SK-N-SH (cell line): Measurements from ENCODE around the gene FANCE. TPM values are rescaled to one million over a fixed set of nuclear protein-coding genes. Genes with fewer than 3 reads are reported as not detected.
"Not testable (repeated sequence)": the region's sequence is repeated elsewhere in the genome, so short reads cannot be mapped to it uniquely, and the experiment has no call there.

ENCODE experiments used
- CTCF ChIA-PET: fragments of 300-600, 350-600 bp; formaldehyde crosslinking; extraction: SDS; loops from one replicate; lab custom pipeline; 2021; lab: Yijun Ruan, JAX
- POLR2A ChIA-PET: fragments of 350-600 bp; sonication (Branson Sonifier 250); formaldehyde crosslinking; extraction: SDS; loops from one replicate; lab custom pipeline; 2020; ENCODE audit warnings: antibody characterized with exemption, inconsistent platforms; lab: Yijun Ruan, JAX
- DNase-seq: peaks from one replicate; pipeline ENCODE4 v3.0.0; 2012
- H2AFZ ChIP-seq: fragments of 200-600 bp; sonication (generic); 2 replicates; pipeline ENCODE4 v1.8.1; 2016; ENCODE audit warnings: antibody characterized with exemption, mild to moderate bottlenecking, low read depth
- H3F3A ChIP-seq: fragments of 200-600 bp; sonication (generic); replicated peaks from 2 replicates; pipeline ENCODE3; 2016; ENCODE audit warnings: antibody characterized with exemption, mild to moderate bottlenecking; ENCODE audit not compliant: insufficient read depth
- H3K27ac ChIP-seq, 2 experiments: fragments of 200-500 bp in 1 of 2; fragments of 200-600 bp in 1 of 2; sonication (Bioruptor generic) in 1 of 2; sonication (generic), shearing (Covaris generic) in 1 of 2; 2 replicates each; pipeline versions ENCODE4 v1.5.1 to v1.6.1; 2014 to 2016; ENCODE audit warnings: low read depth in 2 of 2, inconsistent platforms in 1 of 2, low read length in 1 of 2, mild to moderate bottlenecking in 1 of 2, mixed read lengths in 1 of 2
- H3K27me3 ChIP-seq: fragments of 200-600 bp; sonication (generic), shearing (Covaris generic); 2 replicates; pipeline ENCODE4 v1.6.1; 2016; ENCODE audit warnings: mixed run types; ENCODE audit not compliant: insufficient read depth
- H3K36me3 ChIP-seq, 2 experiments: fragments of 200-500 bp in 1 of 2; fragments of 200-600 bp in 1 of 2; sonication (Bioruptor generic) in 1 of 2; sonication (generic) in 1 of 2; replicated peaks in 1 of 2; 2 replicates each; pipeline versions ENCODE3 to v1.5.1; 2014 to 2016; ENCODE audit warnings: low read length in 1 of 2, mild to moderate bottlenecking in 1 of 2; ENCODE audit not compliant: insufficient read depth in 2 of 2, control insufficient read depth in 1 of 2
- H3K4me1 ChIP-seq, 2 experiments: fragments of 200-500 bp in 1 of 2; fragments of 200-600 bp in 1 of 2; sonication (Bioruptor generic) in 1 of 2; sonication (generic), shearing (Covaris generic) in 1 of 2; 2 replicates each; pipeline versions ENCODE4 v1.5.1 to v1.6.1; 2014 to 2016; ENCODE audit warnings: low read depth in 1 of 2, low read length in 1 of 2, mixed run types in 1 of 2; ENCODE audit not compliant: insufficient read depth in 2 of 2, control insufficient read depth in 1 of 2
- H3K4me2 ChIP-seq: fragments of 200-600 bp; sonication (generic), shearing (Covaris generic); 2 replicates; pipeline ENCODE4 v1.6.1; 2017; ENCODE audit warnings: mixed run types
- H3K4me3 ChIP-seq, 2 experiments: fragments of 200-500 bp in 1 of 2; fragments of 200-600 bp in 1 of 2; sonication (Bioruptor generic) in 1 of 2; sonication (generic), shearing (Covaris generic) in 1 of 2; 2 replicates each; pipeline versions ENCODE4 v1.5.1 to v1.8.1; 2014 to 2016; ENCODE audit warnings: low read depth in 2 of 2, inconsistent platforms in 1 of 2, low read length in 1 of 2, mild to moderate bottlenecking in 1 of 2, mixed read lengths in 1 of 2, moderate library complexity in 1 of 2
- H3K79me2 ChIP-seq: fragments of 200-600 bp; sonication (generic); 2 replicates; pipeline ENCODE4 v1.8.1; 2017; ENCODE audit warnings: mild to moderate bottlenecking; ENCODE audit not compliant: insufficient read depth
- H3K9ac ChIP-seq: fragments of 200-600 bp; sonication (generic); 2 replicates; pipeline ENCODE4 v1.6.1; 2017; ENCODE audit warnings: mixed run types
- H3K9me2 ChIP-seq: fragments of 200-600 bp; sonication (generic); 2 replicates; pipeline ENCODE4 v1.6.1; 2017; ENCODE audit warnings: mixed run types
- H3K9me3 ChIP-seq: fragments of 200-600 bp; sonication (generic); 2 replicates; pipeline ENCODE4 v1.6.1; 2017; ENCODE audit warnings: mixed run types, mild to moderate bottlenecking, moderate library complexity
- H4K20me1 ChIP-seq: fragments of 200-600 bp; sonication (generic); 2 replicates; pipeline ENCODE4 v1.6.1; 2017; ENCODE audit warnings: mild to moderate bottlenecking, mixed run types; ENCODE audit not compliant: insufficient read depth
- CHD2 ChIP-seq: fragments of 150-350 bp; IDR thresholded peaks from 2 replicates; pipeline ENCODE4 v1.6.1; 2018; ENCODE audit warnings: low read length; ENCODE audit not compliant: partially characterized antibody
- EP300 ChIP-seq, 2 experiments: IDR thresholded peaks; 2 replicates each; pipeline versions ENCODE4 v1.4.0 to v1.6.1; 2012; ENCODE audit warnings: borderline replicate concordance in 1 of 2, low read depth in 1 of 2, low read length in 1 of 2
- FOXJ3 ChIP-seq: sonication (generic); formaldehyde crosslinking; IDR thresholded peaks from 2 replicates; pipeline ENCODE4 v1.5.1; 2020; ENCODE audit warnings: mild to moderate bottlenecking, missing genetic modification reagents
- MXI1 ChIP-seq: IDR thresholded peaks from 2 replicates; pipeline ENCODE4 v1.6.1; 2012; ENCODE audit warnings: mild to moderate bottlenecking, low read depth, low read length, improper control_type of control experiment
- NRF1 ChIP-seq: IDR thresholded peaks from 2 replicates; pipeline ENCODE4 v1.6.1; 2012; ENCODE audit warnings: low read depth, mild to moderate bottlenecking, low read length
- SMC3 ChIP-seq: IDR thresholded peaks from 2 replicates; pipeline ENCODE4 v1.6.1; 2012; ENCODE audit warnings: low read depth, low read length, improper control_type of control experiment
- TAF1 ChIP-seq: IDR thresholded peaks from 2 replicates; pipeline ENCODE4 v1.6.1; 2012; ENCODE audit warnings: low read depth, mild to moderate bottlenecking, low read length, moderate library complexity, borderline replicate concordance
- USF2 ChIP-seq: fragments of 150-350 bp; IDR thresholded peaks from 2 replicates; pipeline ENCODE4 v1.6.1; 2017; ENCODE audit warnings: antibody characterized with exemption, low read length, low read depth, borderline replicate concordance
- WGBS: methylation state at CpG from one replicate; pipeline ENCODE4 v1.1.6; 2017; ENCODE audit warnings: low lambda C conversion rate; 5-methylcytosine and 5-hydroxymethylcytosine counted together
- polyA plus RNA-seq, 3 experiments: library from polyadenylated mRNA; depleted of rRNA; stranded (reverse); fragments of >200 nt; gene quantifications; 2 replicates each; pipeline ENCODE4 v1.2.3, GENCODE V29; 2012

Gene FANCE
- polyA plus RNA-seq, 1 of the 3 experiments (the other 2 are of a cell fraction): 5.8 TPM

GRCh38 chr6:35429463-35429862 is 22.7 kb upstream of the FANCE start:
- Histone ChIP-seq H3K4me2 (no peak overlapping the region), H3K9me2 (no peaks in the 10 kb centered on the region), H2AFZ (no peak overlapping the region), H3K4me1 (peaks cover 0 to 21% of the 10 kb centered on the region in 2 experiments; a peak in 1 of 4 replicates), H4K20me1 (no peaks in the 10 kb centered on the region), H3F3A (no peaks in the 10 kb centered on the region), H3K4me3 (no peak overlapping the region), H3K9me3 (peaks cover 11% of the 10 kb centered on the region; the same call in 1 of the 2 replicates), H3K27ac (no peak overlapping the region), H3K9ac (no peak overlapping the region), H3K27me3 (no peaks in the 10 kb centered on the region), H3K36me3 (peaks cover 6 to 13% of the 10 kb centered on the region in 2 experiments), H3K79me2 (no peaks in the 10 kb centered on the region)
- ChIA-PET CTCF (interaction anchor here (0.8 to 1.2 kb wide), 2 partner anchors 11 to 27 kb away, joined by 3 read pairs; no protein-coding TSS in a partner anchor), POLR2A (no interaction called here)
- no peak for TF ChIP-seq MXI1
- 100% methylated on average over 2 of the region's 2 CpGs for whole genome bisulfite sequencing
- DNase-seq: no peak

DNA sequence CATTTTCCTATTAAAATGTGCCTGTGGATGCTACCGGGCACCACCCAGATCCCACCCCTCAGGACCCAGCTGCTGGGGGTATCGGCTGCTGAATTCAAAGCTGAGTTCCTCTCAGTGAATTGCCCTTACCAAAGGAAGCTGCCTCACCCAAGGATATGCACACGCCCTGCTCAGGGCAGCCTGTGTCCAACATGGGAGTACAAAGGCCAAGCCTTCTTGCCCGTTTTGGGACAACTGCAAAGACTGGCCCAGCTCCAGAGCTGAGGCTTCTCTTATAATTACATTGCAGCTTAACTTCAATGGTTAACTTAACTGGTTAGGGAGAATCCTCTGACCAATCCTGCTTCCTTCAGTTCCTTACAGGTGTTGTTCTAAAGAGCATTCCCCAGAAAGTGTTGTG is 19.8 kb upstream of the FANCE start:
- Histone ChIP-seq H3K36me3 (peaks cover 0 to 13% of the 10 kb centered on the region in 2 experiments), H3F3A (no peaks in the 10 kb centered on the region), H3K27me3 (no peaks in the 10 kb centered on the region), H3K4me3 (no peak overlapping the region), H3K79me2 (no peaks in the 10 kb centered on the region), H2AFZ (no peak overlapping the region), H3K9me3 (peaks cover 11% of the 10 kb centered on the region; the same call in 1 of the 2 replicates), H3K4me2 (no peak overlapping the region), H3K4me1 (peaks cover 2 to 9% of the 10 kb centered on the region in 2 experiments; a peak in 2 of 4 replicates), H3K9ac (no peak overlapping the region), H4K20me1 (no peaks in the 10 kb centered on the region)
- 81% methylated on average over 4 of the region's 4 CpGs for WGBS
- POLR2A ChIA-PET: no interaction called here
- DNase-seq: no peak
- no peak for TF ChIP-seq TAF1
- TF ChIP-seq USF2: no peak
- TF ChIP-seq FOXJ3 (CRISPR knock-in tag): no peak
- no peak for TF ChIP-seq CHD2
- no peak for TF ChIP-seq SMC3
- TF ChIP-seq EP300 (IDR thresholded peaks at IDR 0.05; ENCODE audit: borderline replicate concordance in 1 of 2, low read depth in 1 of 2, low read length in 1 of 2): no peak
- TF ChIP-seq NRF1: no peak
- TF ChIP-seq, all 33 proteins: peak for 0
- no peak overlapping the region for H3K27ac ChIP-seq
- CTCF ChIA-PET: interaction anchor here (0.9 to 1.4 kb wide), 2 partner anchors 16 to 90 kb away, joined by 3 to 4 read pairs; partner anchors contain the start of gene PPARD
- H3K9me2 ChIP-seq: no peaks in the 10 kb centered on the region

GRCh38 chr6:35432702-35433101 is 19.4 kb upstream of the FANCE start:
- POLR2A ChIA-PET, H3K27me3 ChIP-seq, H2AFZ ChIP-seq, H3F3A ChIP-seq, H3K9ac ChIP-seq, H3K4me2 ChIP-seq, H3K27ac ChIP-seq, H3K4me1 ChIP-seq, H3K4me3 ChIP-seq, DNase-seq, H4K20me1 ChIP-seq, H3K9me2 ChIP-seq, H3K79me2 ChIP-seq: not testable (repeated sequence)
- CTCF ChIA-PET: interaction anchor here (0.9 to 1.4 kb wide), 2 partner anchors 16 to 91 kb away, joined by 3 to 4 read pairs; partner anchors contain the start of gene PPARD
- 63% methylated on average over 3 of the region's 3 CpGs for WGBS
- H3K36me3 ChIP-seq: peaks cover 0 to 13% of the 10 kb centered on the region in 2 experiments
- H3K9me3 ChIP-seq: peaks cover 11% of the 10 kb centered on the region; the same call in 1 of the 2 replicates
